ENCODE results near the gene ADAM8. TPM values are rescaled to one million over a fixed set of nuclear protein-coding genes. Genes with fewer than 3 reads are reported as not detected.

ADAM8 gene
- total RNA-seq, 1 donor from 2014 or later = 20.3 TPM

GRCh38 chr10:133217800-133218589, 58.7 kb downstream of the ADAM8 start:
- Histone ChIP-seq H3K4me3 (no peak overlapping the region), H3K36me3 (no peaks in the 10 kb centered on the region), H3K4me1 (no peaks in the 10 kb centered on the region), H3K27me3 (peaks cover 13% of the 10 kb centered on the region), H3K27ac (no peak overlapping the region), H3K9me3 (no peaks in the 10 kb centered on the region)
- DNase-seq (no peak), ATAC-seq (no peak)
- intact Hi-C loops (cut with DNase I) = no loop called here
- no peak for TF ChIP-seq CTCF (IDR thresholded peaks at IDR 0.05)

DNA sequence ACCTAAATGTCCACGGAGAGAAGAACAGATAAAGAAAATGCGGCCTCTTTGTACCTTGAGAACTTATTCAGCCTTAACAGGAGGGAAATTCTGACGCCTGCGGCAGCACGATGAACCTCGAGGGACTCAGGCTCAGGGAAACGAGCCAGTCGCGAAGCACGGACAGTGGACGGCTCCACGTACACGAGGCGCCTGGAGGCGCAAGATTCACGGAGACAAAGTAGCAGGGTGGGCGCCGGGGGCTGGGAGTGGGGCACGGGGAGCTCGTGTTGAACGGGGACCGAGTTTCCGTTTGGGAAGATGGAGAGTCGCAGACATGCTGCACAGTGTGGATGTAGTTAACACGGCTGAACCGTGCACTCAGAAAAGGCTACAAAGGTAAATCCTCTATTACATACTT, 59.9 kb downstream of the ADAM8 start:
- Histone ChIP-seq H3K27ac (peak overlapping the region; percentile 24), H3K9me3 (no peaks in the 10 kb centered on the region), H3K36me3 (no peaks in the 10 kb centered on the region), H3K27me3 (peaks cover 13% of the 10 kb centered on the region), H3K4me1 (no peaks in the 10 kb centered on the region), H3K4me3 (no peak overlapping the region)
- no peak for ATAC-seq
- no peak for TF ChIP-seq CTCF (IDR thresholded peaks at IDR 0.05)
- intact Hi-C loops (cut with DNase I) = no loop called here
- no peak for DNase-seq

DNA sequence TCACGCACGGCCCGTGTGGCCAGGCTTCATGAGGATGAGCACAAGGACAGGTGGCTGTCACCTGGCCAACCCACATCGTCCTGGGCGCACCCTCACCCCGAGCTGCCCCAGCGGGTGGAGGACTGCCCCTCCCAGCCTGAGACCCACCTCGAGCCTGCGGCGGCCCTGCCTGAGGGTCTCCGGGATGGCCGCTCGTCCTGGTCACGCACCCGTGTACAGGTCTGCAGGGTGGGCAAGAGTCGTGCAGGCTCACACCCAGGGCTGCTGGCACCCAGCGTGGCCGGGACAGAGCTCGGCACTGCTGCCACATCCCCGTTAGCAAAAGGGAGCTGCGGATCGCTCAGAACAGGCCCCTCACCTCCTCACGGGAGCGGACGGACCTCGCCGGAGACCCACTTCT, 61.1 kb downstream of the ADAM8 start:
- no peak for ATAC-seq
- H3K27me3 ChIP-seq = peaks cover 13% of the 10 kb centered on the region
- no peaks in the 10 kb centered on the region for H3K9me3 ChIP-seq
- H3K36me3 ChIP-seq = no peaks in the 10 kb centered on the region
- H3K4me1 ChIP-seq = no peaks in the 10 kb centered on the region
- no peak for TF ChIP-seq CTCF (IDR thresholded peaks at IDR 0.05)
- no peak for DNase-seq
- no peak overlapping the region for H3K4me3 ChIP-seq
- no peak overlapping the region for H3K27ac ChIP-seq
- intact Hi-C loops (cut with DNase I) = no loop called here

DNA sequence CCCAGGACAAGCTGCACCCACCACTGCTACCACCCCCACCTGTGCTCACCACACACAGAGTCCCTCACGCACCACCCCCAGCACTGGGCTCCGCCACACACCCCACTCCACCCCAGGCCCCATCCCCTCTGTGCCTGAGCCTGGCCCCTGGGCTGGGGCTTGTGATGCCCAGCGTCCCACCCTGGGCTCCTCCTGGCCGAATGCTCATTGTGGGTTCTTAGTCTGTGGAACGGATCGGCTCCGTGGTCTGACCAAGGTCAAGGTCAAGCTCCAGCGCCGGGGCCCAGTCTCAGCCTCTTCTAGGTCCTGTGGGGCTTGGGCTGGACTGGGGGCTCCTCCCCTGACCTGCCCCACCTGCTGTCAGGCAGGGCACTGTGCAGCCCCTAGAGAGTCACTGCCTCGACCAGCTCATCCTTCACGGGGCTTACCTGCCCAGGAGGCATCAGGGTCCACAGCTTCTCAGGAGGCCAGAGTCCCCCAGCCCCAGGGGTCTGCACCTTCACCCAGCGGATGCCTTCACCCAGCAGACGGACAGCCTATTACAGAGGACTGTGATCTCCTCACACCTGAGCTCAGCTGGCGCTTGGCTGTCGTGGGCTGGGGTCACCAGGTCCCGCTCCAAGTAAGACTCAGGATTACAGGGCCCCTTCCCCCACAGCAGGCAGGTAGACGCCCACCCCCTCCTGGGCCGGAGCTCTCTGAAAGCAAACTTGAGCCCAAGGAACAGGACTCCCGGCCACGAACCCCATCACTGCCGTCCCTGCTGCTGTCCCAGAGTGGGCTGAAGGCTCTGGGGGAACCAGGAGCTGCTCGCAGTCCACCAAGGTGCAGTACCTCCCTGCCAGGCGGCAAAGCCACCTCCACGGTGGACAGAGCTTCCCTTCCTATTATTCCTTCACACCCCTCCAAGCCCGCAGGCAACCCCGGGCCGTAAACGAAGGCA, 61.9 kb downstream of the ADAM8 start:
- intact Hi-C loops (cut with DNase I) = no loop called here
- H3K27ac ChIP-seq = no peak overlapping the region
- no peak for DNase-seq
- TF ChIP-seq CTCF (IDR thresholded peaks at IDR 0.05) = no peak
- H3K4me3 ChIP-seq = no peak overlapping the region
- peaks cover 10% of the 10 kb centered on the region for H3K27me3 ChIP-seq
- H3K4me1 ChIP-seq = no peaks in the 10 kb centered on the region
- no peak for ATAC-seq
- H3K9me3 ChIP-seq = no peaks in the 10 kb centered on the region
- no peaks in the 10 kb centered on the region for H3K36me3 ChIP-seq

DNA sequence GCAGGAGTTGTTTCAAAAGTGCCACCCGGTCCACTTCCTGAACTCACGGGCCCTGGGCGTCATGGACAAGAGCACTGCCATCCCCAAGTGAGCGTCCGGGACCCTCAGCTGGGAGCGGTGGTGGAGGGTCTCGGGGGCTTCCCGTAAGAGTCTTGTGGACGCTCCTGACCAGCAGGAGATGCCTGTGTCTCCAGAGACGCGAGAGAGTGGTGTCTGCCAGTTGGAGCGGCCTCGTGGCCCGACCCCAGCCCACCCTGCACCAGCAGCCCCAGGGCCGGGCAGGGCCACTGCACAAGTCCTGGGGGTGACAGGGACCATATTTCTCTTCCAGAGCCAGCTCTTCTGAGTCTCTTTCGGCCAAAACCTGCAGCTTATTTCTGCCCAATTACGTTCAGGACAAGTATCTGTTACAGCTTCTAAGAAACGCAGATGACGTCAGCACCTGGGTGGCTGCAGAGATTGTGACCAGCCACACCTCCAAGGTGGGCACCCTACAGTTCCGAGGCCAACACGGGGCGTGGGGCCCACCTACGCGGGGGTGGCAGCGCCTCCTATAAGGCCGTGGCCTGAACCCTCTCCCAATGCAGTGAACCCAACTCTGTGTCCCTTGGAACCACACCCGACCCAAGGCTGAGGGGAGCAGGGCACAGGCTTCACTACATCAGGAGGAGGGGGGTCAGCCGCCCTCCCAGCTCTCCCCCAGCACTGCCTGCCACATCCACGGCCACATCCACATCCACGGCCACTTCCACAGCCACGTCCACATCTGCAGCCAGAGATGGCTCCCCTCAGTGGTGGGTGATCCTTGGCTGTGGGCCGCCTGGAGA, 62.8 kb downstream of the ADAM8 start:
- Histone ChIP-seq H3K4me3 (no peak overlapping the region), H3K9me3 (no peaks in the 10 kb centered on the region), H3K4me1 (no peaks in the 10 kb centered on the region), H3K36me3 (no peaks in the 10 kb centered on the region), H3K27me3 (peaks cover 2% of the 10 kb centered on the region), H3K27ac (no peak overlapping the region)
- DNase-seq = no peak
- intact Hi-C loops (cut with DNase I) = no loop called here
- TF ChIP-seq CTCF (IDR thresholded peaks at IDR 0.05) = no peak
- ATAC-seq = no peak
